OCI-LY3 (cell line): Measurements from ENCODE around the gene AHRR.

Source experiments
- H2AFZ ChIP-seq: fragments of 200-600, 300-600 bp; shearing (Covaris generic); 2 replicates; pipeline ENCODE4 v1.6.0; 2014; ENCODE audit warnings: antibody characterized with exemption, low read depth, low read length
- H3K27ac ChIP-seq: fragments of 200-600, 300-600 bp; sonication (generic); 2 replicates; pipeline ENCODE4 v1.5.1; 2014; ENCODE audit warnings: mild to moderate bottlenecking, low read length, moderate library complexity, mixed read lengths
- H3K27me3 ChIP-seq: fragments of 200-600, 300-600 bp; sonication (generic); 2 replicates; pipeline ENCODE4 v1.6.1; 2014; ENCODE audit warnings: low read depth, low read length, mixed read lengths
- H3K36me3 ChIP-seq: fragments of 200-600, 300-600 bp; sonication (generic); replicated peaks from 2 replicates; pipeline ENCODE3; 2014; ENCODE audit warnings: low read depth, low read length, mixed read lengths
- H3K4me1 ChIP-seq: fragments of 300-600, 200-600 bp; sonication (generic); 2 replicates; pipeline ENCODE4 v1.6.1; 2014; ENCODE audit warnings: low read length, mixed read lengths
- H3K4me2 ChIP-seq: fragments of 200-600, 300-600 bp; sonication (generic); 2 replicates; pipeline ENCODE4 v1.6.1; 2014; ENCODE audit warnings: low read length, mixed read lengths
- H3K4me3 ChIP-seq: fragments of 300-600, 200-600 bp; sonication (generic); 2 replicates; pipeline ENCODE4 v1.5.1; 2014; ENCODE audit warnings: antibody characterized with exemption, mild to moderate bottlenecking, low read length, moderate library complexity
- H3K79me2 ChIP-seq: fragments of 300-600, 200-600 bp; shearing (Covaris generic); 2 replicates; pipeline ENCODE4 v1.6.1; 2014; ENCODE audit warnings: mild to moderate bottlenecking, low read length, mixed read lengths
- H3K9ac ChIP-seq: fragments of 300-600, 200-600 bp; shearing (Covaris generic); 2 replicates; pipeline ENCODE4 v1.6.0; 2014; ENCODE audit warnings: mild to moderate bottlenecking, low read length, moderate library complexity
- H3K9me3 ChIP-seq: fragments of 200-600, 300-600 bp; shearing (Covaris generic); 2 replicates; pipeline ENCODE4 v1.6.1; 2014; ENCODE audit warnings: low read length, mixed read lengths; ENCODE audit not compliant: insufficient read depth
- H4K20me1 ChIP-seq: fragments of 200-600, 300-600 bp; sonication (generic); 2 replicates; pipeline ENCODE4 v1.6.1; 2016; ENCODE audit warnings: low read length, mixed read lengths; ENCODE audit not compliant: insufficient read depth
- EZH2phosphoT487 ChIP-seq: fragments of 200-600 bp; shearing (Covaris generic); IDR thresholded peaks from 2 replicates; pipeline ENCODE4 v1.6.1; 2018; ENCODE audit warnings: antibody characterized with exemption, mixed run types, low read depth
- TF ChIP-seq, protein P1 (sequence below): fragments of 200-600, 300-600 bp; sonication (generic); IDR thresholded peaks from 2 replicates; pipeline ENCODE4 v1.5.1; 2014; ENCODE audit warnings: antibody characterized with exemption, low read length, low read depth

Gene AHRR

DNA sequence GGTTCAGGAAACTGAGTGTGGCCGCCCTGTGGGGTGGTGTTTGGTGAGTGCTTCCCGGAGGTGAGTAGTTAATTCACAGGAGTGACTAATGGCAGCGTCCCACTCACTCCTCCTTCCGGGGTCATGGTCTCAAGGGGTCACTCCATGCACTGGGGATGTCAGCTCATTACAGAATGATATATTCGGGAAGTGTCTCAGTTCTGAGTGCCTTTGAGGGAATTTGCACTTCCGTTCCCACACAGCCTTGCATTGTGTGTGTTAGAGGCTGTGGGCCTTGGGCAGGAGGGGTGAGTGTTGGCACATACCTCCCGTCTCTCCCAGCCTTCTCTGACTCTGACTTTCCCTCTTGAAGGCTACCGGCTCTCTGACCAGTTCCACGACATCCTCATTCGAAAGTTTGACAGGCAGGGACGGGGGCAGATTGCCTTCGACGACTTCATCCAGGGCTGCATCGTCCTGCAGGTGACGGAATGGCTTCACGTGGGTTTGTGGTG, 10.5 kb upstream of the AHRR start:
- no peak overlapping the region for H3K4me2 ChIP-seq
- no peak overlapping the region for H3K27ac ChIP-seq
- no peaks in the 10 kb centered on the region for H3K27me3 ChIP-seq
- no peak for TF ChIP-seq EZH2phosphoT487
- TF ChIP-seq, protein P1, sequence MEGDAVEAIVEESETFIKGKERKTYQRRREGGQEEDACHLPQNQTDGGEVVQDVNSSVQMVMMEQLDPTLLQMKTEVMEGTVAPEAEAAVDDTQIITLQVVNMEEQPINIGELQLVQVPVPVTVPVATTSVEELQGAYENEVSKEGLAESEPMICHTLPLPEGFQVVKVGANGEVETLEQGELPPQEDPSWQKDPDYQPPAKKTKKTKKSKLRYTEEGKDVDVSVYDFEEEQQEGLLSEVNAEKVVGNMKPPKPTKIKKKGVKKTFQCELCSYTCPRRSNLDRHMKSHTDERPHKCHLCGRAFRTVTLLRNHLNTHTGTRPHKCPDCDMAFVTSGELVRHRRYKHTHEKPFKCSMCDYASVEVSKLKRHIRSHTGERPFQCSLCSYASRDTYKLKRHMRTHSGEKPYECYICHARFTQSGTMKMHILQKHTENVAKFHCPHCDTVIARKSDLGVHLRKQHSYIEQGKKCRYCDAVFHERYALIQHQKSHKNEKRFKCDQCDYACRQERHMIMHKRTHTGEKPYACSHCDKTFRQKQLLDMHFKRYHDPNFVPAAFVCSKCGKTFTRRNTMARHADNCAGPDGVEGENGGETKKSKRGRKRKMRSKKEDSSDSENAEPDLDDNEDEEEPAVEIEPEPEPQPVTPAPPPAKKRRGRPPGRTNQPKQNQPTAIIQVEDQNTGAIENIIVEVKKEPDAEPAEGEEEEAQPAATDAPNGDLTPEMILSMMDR, result no peak
- no peaks in the 10 kb centered on the region for H3K79me2 ChIP-seq
- H2AFZ ChIP-seq, result no peak overlapping the region
- no peak overlapping the region for H3K9ac ChIP-seq
- no peaks in the 10 kb centered on the region for H3K9me3 ChIP-seq
- no peaks in the 10 kb centered on the region for H3K4me1 ChIP-seq
- H3K36me3 ChIP-seq, result no peaks in the 10 kb centered on the region
- H3K4me3 ChIP-seq, result no peak overlapping the region
- H4K20me1 ChIP-seq, result no peaks in the 10 kb centered on the region

DNA sequence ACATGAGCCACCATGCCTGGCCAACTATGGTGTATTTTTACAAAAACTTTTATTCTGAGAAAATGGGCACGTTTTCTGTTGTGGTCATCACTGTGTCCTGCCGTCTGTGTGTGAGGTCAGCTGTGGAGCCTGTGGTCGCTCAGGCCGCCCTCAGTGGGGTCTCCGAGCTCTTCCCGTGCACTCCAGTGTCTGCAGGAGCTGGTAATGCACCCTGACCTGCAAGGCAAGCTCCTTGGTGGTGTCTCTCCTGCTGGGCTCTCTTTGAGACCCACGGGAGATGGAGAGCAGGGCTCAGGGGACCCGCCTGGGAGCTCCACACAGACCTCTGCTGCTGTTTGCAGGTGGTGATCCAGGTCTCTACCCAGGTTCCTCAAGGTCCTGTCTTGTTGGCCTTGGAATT, 9.6 kb upstream of the AHRR start:
- Histone ChIP-seq H3K4me2 (no peak overlapping the region), H4K20me1 (no peaks in the 10 kb centered on the region), H3K27ac (no peak overlapping the region), H3K4me1 (no peaks in the 10 kb centered on the region), H3K9ac (no peak overlapping the region), H3K79me2 (no peaks in the 10 kb centered on the region), H3K4me3 (no peak overlapping the region), H3K27me3 (no peaks in the 10 kb centered on the region), H3K36me3 (no peaks in the 10 kb centered on the region), H2AFZ (no peak overlapping the region), H3K9me3 (no peaks in the 10 kb centered on the region)
- no peak for TF ChIP-seq EZH2phosphoT487
- TF ChIP-seq, protein P1, result no peak

DNA sequence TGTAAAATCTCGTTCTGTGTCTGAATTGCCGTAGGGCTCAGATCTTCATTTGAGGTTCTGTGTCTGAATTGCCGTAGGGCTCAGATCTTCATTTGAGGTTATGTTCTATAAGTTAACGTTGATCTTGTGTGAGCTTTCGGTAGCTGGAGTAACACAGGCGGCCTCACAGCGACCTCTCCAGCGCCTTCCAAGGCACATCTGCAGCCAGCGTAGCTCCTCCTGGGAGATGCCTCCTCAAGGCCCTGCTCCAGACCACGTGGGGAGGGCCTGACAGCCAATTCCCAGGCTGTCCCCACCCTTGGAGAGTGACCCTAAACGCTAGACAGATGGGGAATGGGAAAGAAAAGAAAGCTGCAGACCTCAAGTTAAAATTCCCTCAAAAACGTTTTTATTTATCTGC, 8.7 kb upstream of the AHRR start:
- H3K9ac ChIP-seq, result no peak overlapping the region
- no peaks in the 10 kb centered on the region for H3K27me3 ChIP-seq
- H2AFZ ChIP-seq, result no peak overlapping the region
- H3K4me3 ChIP-seq, result no peak overlapping the region
- no peaks in the 10 kb centered on the region for H3K79me2 ChIP-seq
- H4K20me1 ChIP-seq, result no peaks in the 10 kb centered on the region
- TF ChIP-seq, protein P1, result no peak
- TF ChIP-seq EZH2phosphoT487, result no peak
- no peaks in the 10 kb centered on the region for H3K36me3 ChIP-seq
- H3K27ac ChIP-seq, result no peak overlapping the region
- H3K4me1 ChIP-seq, result peaks cover 7% of the 10 kb centered on the region
- no peak overlapping the region for H3K4me2 ChIP-seq
- H3K9me3 ChIP-seq, result no peaks in the 10 kb centered on the region

DNA sequence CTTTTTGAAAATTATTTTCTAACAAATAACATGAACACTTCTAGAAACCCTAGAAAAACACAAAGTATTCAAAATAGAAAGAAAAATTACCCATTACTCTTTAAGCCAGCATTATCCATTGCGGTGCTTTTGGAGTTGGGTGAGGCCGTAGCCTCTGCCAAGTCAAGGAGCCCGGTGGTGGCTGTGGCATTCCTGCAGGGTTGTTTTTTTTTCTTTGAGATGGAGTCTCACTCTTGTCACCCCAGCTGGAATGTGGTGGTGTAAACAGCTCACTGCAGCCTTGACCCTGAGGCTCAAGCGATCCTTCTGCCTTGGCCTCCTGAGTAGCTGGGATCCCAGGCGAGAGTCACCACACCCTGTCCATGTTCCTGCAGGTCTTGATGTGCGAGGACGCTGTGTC, 8.2 kb upstream of the AHRR start:
- Histone ChIP-seq H3K27me3 (no peaks in the 10 kb centered on the region), H2AFZ (no peak overlapping the region), H3K9me3 (no peaks in the 10 kb centered on the region), H3K4me3 (no peak overlapping the region), H3K27ac (no peak overlapping the region), H3K4me2 (no peak overlapping the region), H3K36me3 (no peaks in the 10 kb centered on the region), H3K4me1 (peaks cover 8% of the 10 kb centered on the region), H3K79me2 (no peaks in the 10 kb centered on the region), H3K9ac (no peak overlapping the region), H4K20me1 (no peaks in the 10 kb centered on the region)
- no peak for TF ChIP-seq EZH2phosphoT487
- TF ChIP-seq, protein P1, result no peak
